HG02852 (cell line): Measurements from ENCODE around the gene KRT6A.

ENCODE experiments used
- ATAC-seq: cut with Tn5 transposase; IDR thresholded peaks from one replicate; pipeline ENCODE4 v1.9.1; 2021; ENCODE audit warnings: mild to moderate bottlenecking, moderate library complexity; ENCODE audit not compliant: unreplicated experiment

The KRT6A gene

GRCh38 chr12:52524898-52525591 lies 32.0 kb upstream of the KRT6A start:
- peak; percentile 52 for ATAC-seq

GRCh38 chr12:52524241-52524897 lies 31.3 kb upstream of the KRT6A start:
- ATAC-seq, result no peak

- no peak for ATAC-seq
Observed at GRCh38 chr12:52523824-52524223, 30.8 kb upstream of the KRT6A start.

- ATAC-seq, result no peak
Observed at GRCh38 chr12:52522346-52523011, 29.4 kb upstream of the KRT6A start.

- ATAC-seq, result no peak
Observed at GRCh38 chr12:52521568-52522266, 28.7 kb upstream of the KRT6A start.

- no peak for ATAC-seq
Observed at GRCh38 chr12:52521175-52521567, 28.1 kb upstream of the KRT6A start.

- ATAC-seq, result no peak
Observed at GRCh38 chr12:52519826-52520662, 27.0 kb upstream of the KRT6A start, which contains the start of gene KRT5. Gene KRT5, minus strand, starts transcription at chr12:52520394. Its CDS starts 98 bp downstream, at chr12:52520296.

- no peak for ATAC-seq
Observed at GRCh38 chr12:52519387-52519703, 26.3 kb upstream of the KRT6A start.

- no peak for ATAC-seq
Observed at GRCh38 chr12:52518574-52519386, 25.7 kb upstream of the KRT6A start.

GRCh38 chr12:52517888-52518287 lies 24.8 kb upstream of the KRT6A start:
- ATAC-seq, result no peak

GRCh38 chr12:52517005-52517835 lies 24.2 kb upstream of the KRT6A start:
- no peak for ATAC-seq

- ATAC-seq, result no peak
Observed at GRCh38 chr12:52515927-52516831, 23.1 kb upstream of the KRT6A start.

GRCh38 chr12:52515319-52515646 lies 22.2 kb upstream of the KRT6A start:
- ATAC-seq, result no peak

GRCh38 chr12:52514471-52515318 lies 21.6 kb upstream of the KRT6A start:
- no peak for ATAC-seq

GRCh38 chr12:52513736-52514135 lies 20.7 kb upstream of the KRT6A start:
- no peak for ATAC-seq

GRCh38 chr12:52508211-52508610 lies 15.2 kb upstream of the KRT6A start:
- no peak for ATAC-seq
